HG02870 (cell line): Measurements from ENCODE around the gene TTLL5.

Experiments used
- ATAC-seq: cut with Tn5 transposase; IDR thresholded peaks from one replicate; pipeline ENCODE4 v1.9.1; 2021; ENCODE audit warnings: mild to moderate bottlenecking, moderate library complexity; ENCODE audit not compliant: unreplicated experiment

TTLL5 gene

DNA sequence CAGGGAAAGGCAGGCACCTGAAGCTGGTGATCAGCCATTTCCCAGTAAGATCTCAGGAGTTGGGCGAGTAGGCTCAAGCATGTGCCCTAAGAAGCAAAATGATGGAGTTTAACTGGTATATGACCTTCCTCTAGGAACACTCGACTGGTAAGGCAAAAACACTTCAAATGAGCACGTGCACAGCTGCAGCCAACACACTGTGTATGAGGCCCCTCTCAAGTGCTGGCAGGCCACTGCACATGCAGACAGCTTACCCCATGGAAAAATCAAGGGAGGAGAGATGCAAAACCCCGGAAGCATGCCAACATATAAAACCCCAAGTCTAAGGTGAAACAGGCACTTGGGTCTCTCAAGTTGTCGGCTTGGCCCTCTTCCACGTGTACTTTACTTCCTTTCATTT lies 39.2 kb downstream of the TTLL5 start:
- ATAC-seq = no peak

DNA sequence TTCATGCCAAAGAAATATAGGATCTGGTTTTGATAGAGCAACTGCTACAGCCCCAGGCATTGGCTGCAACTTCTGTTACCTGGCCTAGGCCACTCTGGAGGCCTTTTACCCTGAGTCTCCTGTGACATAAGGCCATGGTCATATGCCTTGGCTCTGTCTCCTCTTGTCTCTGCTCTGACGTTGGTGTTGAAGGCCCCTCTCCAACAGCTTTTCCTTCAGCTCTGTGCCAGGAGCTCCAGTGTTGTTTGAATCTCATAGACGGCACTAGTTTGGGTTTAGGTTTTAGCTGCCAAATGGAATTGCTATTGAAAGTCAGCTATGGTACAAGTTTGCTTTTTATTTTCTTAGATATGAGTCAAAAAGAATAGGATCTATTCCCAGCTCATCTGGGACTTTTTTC lies 41.1 kb downstream of the TTLL5 start:
- no peak for ATAC-seq

DNA sequence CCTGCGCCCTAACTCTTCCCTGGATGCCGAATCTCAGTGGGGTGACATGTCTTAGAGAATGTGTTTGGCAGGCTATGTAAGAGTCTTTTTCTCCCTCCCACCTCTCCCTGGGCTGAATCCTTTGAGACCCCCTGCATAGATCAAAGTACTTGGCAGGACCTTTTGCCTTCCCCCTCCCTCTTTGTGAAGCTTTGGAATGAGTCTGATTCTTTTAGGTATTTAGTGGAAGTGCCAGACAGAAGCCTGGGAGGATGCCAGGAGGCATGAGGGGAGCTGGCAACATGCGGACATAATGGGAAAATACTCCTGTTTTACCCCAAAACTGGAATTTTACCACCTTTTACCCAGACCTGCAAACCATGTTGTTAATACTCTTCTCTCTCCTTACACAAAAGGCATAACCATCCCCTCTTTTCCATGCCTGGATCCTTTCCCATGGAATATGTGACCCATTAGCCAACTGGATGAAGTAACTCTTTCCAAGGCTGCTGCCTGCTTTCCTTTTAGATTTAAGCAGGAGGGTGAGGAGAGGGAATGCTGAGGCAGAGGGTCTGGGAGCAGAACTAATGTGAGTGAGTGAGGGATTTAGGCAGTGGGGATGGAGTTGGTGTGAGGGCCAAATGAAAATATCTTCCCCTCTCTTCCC lies 41.7 kb downstream of the TTLL5 start:
- no peak for ATAC-seq

DNA sequence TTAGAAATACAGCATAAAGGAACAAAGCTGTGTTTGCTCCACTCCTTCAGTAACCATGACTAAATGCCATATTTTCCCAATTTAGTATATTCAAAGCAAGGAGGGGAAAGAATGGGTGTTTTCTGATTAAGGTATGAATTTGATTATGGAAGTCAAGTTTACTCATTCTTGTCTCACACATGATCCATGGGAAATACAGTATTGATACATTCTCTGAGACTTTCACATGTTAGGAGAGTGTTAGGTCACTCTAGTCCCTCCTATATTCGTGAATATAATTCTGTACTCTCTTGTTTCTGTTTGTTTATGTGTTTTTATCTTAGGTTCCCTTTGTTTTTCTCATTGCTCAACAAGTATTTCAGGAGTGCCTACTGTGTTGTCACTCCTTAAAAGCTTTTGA lies 42.4 kb downstream of the TTLL5 start:
- no peak for ATAC-seq

DNA sequence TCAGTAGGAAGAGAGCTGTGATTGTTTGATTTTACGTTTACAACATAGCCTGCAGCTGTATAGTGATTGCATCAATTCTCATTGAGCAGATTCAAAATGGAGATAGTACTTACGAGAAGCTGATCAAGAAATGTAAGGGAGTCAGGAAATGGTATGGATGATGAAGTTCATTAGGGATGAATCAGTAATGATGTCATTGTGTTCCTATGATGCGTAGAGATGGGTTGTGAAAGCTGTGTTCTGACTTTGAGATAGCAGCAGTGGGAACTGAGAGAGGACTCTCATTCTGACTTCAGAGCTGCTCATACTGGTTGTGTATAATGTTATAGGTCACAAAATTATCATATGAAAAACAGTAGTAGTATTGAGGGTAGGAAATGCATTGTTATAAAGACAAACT lies 44.0 kb downstream of the TTLL5 start:
- ATAC-seq = no peak

DNA sequence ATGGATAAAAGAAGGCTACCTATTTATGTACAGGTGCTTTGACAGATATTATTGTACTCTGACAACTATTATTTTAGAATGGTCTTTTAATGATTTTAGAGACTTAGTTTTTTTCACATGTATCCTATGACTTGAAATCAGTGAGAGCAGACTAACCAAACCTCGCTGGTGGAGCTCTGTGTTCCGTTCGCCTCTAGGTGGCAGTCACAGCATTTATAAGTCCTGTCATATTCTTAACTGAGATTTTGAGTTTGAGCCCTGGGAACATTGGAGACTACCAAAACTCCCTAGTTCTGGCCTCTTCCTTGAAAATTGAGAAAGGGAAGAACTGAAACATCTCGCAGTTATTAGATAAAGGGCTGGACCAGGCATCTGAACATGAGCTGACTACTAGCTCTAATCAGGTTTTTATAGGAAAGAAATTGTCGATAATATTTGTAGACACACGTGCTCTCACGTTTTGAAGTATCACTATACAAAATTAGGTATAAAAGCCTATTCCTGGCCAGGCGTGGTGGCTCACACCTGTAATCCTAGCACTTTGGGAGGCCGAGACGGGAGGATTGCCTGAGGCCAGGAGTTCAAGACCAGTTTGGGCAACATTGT lies 48.3 kb downstream of the TTLL5 start:
- no peak for ATAC-seq

DNA sequence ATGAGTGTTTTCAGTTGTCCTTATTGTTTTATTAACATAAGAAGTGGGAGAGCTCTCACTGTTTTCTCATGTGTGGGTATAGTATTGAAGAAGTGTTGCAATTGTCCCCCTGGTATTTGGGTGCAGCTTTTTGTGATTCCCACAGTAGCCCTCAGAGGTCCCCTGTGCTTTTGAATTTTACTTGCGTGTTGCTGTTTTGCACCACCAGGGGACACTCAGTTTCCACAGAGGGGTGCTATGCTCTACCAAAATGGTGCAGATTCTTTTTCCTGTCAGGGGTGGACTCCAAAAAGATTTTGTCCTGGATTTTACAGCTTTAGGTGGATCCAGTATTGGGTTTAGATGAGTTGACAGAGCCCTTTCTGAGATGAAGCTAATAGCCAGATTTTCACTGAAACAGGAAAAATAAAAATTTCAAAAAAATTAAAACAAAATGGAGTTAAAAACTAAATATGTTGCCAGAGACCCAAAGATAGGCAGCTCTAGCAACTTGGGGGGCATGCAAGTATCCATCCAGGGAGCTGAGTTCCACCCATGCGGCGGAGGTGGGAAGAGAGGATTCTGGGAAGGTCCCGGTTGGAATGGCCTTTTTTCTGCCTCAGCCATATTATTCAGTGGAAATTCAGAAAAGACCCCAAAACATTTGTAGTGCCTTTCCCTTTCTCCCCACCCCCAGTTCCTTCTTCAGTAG lies 50.2 kb downstream of the TTLL5 start:
- ATAC-seq = no peak

DNA sequence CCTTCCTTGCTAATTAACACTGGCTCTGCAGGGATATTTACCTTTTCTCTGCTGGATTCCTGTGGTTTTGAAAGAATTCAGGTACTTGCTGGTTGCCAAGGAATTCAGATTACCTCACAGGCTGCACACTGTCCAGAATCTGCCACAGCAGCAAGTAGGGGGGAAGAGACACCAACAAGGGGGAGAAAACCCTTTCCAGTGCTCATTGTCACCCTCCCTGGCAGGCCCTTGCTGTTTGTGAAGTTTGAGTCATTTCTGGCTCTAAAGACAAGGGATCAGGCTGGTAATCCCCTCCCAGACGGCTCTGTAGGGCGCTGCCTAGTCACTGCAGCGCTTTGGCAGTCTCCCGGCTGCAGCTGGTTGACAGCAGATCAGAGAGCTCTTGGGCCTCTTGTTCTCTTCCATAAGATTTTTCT lies 50.8 kb downstream of the TTLL5 start:
- peak; percentile 70 for ATAC-seq

DNA sequence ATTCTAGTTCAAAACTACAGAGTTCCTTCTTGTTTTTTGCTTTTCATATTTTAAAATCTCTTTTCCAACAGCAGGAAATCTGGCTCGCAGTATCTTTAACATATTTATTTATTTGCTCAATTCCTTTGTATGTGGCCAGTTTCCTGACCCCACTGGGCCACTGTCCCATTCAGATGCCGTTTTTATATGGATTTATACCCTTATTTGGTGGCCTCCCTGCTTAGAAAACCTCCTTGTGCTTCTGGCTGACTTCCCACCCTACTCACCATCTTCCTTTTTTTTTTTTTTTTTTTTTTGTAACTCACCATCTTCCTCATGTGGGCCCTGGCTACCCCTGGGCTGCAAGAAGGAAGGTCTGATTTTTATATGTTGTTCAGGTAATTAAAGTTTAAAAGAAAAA lies 53.9 kb downstream of the TTLL5 start:
- no peak for ATAC-seq

DNA sequence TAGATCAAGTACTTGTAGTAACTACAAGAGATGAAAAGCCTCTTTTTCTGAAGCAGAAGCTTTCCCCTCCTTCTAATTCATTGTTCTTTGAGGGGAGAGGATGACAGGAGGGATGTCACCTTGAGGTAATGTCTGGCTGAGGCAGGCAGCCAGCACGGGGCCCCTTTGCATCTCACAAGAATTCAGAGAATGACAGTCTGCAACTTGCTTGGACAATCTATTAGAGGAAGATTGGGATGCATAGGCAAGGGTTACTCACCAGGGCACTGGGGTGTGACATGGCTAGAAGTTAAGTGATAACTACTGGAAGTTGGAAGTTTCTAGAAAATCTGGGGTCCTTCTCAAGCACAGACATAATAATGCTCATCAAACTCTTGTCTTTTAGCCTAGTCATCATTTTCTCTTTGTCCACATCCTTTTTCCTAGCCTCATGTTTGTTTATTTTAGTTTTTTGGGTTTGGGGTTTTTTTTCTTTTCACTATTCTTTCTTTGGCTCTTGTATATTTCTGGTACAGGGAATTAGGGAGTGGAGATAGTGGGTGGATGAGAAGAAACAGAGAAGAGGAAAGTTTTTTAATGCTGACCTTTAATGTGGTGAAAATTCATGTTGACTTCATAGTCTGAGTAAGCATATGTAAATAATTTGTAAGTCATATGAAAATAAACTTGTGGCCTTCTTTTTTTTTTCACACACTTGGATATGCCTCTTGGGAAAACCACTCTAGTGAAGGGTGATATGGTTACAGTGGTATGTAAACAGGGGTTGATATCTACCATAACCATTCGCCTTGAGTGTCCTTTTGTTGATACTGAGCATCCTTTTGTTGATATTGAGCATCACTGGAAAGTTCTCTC lies 55.1 kb downstream of the TTLL5 start:
- ATAC-seq = no peak

DNA sequence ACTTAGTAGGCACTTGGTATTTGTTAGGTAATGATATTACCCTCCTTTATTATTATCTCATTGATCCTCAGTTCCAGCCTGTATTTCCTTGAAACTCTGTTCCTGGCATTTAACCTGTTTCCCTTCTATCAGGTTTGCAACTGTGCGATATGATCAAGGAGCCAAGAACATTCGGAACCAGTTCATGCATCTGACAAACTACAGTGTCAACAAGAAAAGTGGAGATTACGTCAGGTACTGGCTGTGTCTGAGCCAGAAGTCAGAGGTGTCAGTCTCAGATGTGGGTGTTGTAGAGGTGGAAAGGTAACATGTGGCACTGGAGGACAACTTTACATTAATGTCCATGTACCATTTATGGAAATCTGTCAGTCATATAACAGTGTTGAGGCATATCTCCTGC lies 56.7 kb downstream of the TTLL5 start:
- no peak for ATAC-seq

DNA sequence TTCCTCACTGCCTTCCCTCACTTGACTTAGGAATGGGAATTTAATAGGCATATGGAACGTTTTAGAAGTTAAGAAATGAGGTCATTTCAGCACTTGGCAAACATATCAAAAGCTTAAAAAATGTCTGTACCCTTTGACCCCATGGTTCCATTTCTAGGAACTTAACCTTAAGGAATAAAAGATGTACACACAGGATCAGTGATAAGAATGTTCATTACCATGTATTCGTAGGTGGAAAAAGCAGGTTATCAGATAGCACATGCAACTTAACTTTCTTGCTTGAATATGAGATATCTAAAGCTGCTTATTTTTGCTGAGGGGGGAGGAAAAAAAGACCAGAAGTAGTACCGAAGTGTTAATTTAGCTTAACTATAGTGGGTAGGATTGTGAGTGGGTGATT lies 57.2 kb downstream of the TTLL5 start:
- ATAC-seq = no peak

DNA sequence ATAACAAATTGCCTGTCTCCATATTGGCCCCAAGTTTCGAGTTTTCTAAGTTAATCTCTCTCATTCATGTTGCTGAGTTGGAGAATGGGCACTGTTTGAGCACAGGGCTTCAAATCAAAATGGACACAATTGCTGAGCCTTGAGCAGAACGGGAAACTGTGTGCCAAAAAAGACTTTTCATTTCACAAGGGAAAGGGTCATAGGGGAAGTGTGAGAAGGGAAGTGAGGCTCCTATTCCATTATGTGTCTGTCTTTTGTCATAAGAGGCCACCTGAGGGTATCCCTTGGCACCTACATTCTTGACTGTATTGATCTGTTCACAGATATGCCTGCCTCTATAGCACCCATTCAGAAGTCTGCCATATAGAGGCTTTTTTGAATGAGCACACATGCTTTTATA lies 59.1 kb downstream of the TTLL5 start:
- no peak for ATAC-seq

DNA sequence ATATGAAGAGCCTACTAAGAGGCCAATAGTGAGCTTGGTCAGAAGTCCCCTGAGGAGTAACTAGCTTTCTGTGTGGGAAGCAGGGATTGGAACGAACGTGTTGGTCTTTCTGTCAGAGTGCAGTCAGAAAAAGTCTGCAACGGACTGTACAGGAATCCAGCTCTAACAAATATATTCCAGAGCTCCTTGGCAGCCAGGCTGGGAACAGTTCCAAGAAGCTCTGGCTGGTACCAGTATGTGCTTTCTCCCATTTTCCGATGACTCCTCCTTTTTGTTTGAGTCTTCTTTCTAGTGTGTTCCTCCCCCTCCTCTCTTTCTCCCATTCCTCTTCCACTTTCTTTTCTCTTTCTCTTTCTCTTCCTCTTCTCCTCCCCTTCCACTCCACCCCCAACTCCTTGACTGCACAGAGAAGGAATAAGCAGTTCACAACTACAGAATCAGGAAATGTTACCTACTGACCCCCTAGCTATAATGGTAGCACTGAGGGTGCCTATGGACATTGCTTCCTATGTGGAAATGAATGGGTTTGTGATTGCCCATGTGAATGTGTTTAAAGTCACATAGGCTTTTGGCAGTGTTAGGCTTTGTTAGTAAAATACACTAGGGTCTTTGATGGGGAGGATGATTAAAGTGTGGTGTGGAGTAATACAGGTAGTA lies 59.9 kb downstream of the TTLL5 start:
- no peak for ATAC-seq

DNA sequence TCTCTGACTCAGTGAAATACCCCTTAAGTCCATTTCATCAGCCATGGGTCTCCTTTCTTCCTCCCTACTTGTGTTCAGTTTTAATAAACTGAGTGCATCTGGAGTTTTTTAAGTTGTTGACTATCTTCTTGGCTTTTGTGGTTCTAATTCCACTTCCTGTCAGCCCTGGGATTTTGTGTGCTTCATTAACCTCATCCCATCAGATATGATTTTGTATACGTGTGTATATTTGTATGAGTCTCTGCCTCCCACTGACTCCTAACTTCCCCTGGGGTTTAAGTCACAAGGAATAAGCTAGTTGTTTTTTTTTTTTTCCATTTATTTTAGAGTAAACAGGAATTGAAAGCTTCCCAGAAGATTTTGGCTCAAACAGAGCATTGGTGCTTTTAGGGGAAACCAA lies 62.7 kb downstream of the TTLL5 start:
- ATAC-seq = no peak

DNA sequence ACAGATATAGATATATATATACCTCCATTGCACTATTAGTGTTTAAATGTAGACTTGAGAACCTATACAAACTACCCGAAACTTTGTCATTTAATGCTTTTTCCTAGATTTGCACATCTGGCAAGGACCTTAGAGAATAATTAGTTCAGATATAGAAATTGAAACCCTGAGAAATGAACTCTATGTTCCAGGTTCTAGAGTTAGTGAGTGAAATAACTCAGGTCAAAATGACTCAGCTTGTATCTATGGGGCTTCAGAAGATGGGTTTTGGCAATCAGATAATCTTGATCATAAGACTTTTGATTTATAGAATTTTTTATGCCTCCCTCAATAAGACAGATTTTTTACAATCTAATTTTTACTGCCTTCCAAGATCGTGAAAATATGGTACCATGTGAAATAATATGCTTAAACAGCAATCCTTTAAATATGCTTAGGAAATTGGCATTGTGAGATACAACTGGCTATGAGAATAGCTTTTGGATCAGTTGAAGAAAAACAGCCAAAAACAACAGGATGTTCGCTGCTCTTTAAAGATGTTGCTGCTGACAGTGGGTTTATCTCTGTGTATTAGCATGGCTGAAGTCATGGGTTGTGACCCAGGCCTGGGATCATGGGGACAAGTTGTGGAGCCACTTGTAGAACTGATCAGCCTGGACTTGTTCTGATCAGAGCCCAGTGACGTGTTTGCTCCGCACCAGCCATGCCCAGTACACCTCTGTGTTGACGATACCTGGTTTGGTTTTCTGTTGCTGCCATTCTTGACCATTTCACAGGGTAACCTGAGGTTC lies 63.6 kb downstream of the TTLL5 start:
- ATAC-seq = peak; percentile 80

DNA sequence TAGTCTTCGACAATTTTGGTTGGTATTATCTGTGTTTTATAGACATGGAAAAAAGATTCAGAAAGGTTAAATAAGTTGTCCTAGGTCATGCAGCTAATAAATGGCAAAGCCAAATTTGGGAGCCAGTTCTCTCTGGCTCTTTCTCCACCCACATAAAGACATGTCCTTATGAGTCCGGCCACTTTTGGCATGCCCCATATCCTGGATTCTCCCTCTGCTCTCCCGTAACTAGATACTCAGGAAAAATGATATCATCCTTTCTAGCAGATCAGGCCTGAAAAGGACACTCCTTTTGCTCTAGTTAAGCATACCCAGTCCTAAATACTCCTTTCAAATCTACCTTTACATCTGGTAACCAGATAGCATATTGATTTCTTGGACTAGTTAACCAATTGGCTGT lies 64.4 kb downstream of the TTLL5 start:
- no peak for ATAC-seq

DNA sequence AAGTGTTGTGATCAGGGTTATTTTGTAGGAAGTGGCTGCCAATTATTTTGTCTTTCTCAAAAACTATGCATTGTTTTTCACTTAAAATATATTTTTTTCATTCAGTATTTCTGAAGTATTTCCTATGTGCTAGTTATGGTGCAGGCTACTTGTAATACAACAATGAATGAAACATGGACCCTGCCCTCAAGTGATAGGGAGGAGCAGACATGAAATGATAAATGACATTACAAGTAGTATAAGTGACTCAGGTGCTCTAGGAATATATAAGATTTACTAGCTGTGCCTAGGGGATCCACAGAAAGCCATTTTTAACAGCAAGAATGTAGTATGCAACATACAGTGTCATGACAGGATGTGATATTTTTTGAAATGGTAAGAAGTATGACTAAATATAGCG lies 65.3 kb downstream of the TTLL5 start:
- no peak for ATAC-seq

DNA sequence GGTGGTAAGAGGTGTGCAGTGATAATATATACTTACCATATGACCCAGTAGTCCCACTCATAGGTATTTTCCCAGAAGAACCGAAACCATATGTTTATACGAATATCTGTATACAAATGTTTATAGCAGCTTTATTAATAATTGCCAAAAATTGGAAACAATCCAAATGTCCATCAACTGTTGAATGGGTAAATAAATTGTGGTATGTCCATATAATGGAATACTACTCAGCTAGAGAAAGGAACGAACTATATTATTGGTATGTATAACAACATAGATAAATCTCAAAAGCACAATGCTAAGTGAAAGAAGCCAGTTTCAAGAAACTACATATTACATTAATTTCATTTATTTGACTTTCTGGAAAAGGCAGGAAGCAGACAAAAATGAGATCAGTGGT lies 66.1 kb downstream of the TTLL5 start:
- no peak for ATAC-seq

DNA sequence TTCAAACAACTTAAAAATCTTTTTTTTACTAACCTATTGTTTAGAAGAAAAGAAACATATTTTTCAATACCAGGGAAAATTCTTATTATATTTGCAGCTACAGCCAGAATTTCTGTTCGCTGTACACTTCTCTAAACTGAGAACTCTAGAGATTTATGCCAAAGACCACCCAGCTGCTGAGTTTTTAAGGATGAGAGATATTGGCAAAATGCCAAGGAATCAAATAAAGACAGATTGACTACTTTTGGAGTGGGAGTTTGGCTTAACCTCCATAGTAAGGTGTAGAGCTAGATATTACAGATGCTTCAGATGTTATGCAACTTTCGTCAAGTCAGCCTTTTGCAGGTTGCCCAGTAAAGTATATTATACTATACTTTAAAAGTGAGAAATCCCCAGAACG lies 71.8 kb downstream of the TTLL5 start:
- ATAC-seq = no peak
